Measurements from ENCODE around the gene AXIN1. TPM values are rescaled to one million over a fixed set of nuclear protein-coding genes. Genes with fewer than 3 reads are reported as not detected.

Gene AXIN1
- total RNA-seq, 1 experiment from 2014 or later: 32.7 TPM

- Histone ChIP-seq H3K27ac (ENCODE audit: low read depth, low read length, poor library complexity, severe bottlenecking) (no peak overlapping the region), H3K4me1 (ENCODE audit: insufficient read depth, low read length, poor library complexity, severe bottlenecking) (no peaks in the 10 kb centered on the region), H3K9me3 (ENCODE audit: low read depth, low read length, poor library complexity, severe bottlenecking) (no peaks in the 10 kb centered on the region), H3K36me3 (ENCODE audit: insufficient read depth, low read length, poor library complexity, severe bottlenecking) (peaks cover 6% of the 10 kb centered on the region), H3K4me3 (ENCODE audit: low read depth, low read length, poor library complexity, severe bottlenecking) (no peak overlapping the region), H3K27me3 (replicated peaks; ENCODE audit: insufficient read depth, low read depth, low read length, poor library complexity) (no peaks in the 10 kb centered on the region)
- intact Hi-C loops (cut with micrococcal nuclease; ENCODE audit: unreplicated experiment): no loop called here
- BruUV-seq (replicated peaks): no TSS peak
- CTCF ChIA-PET: interaction anchor here (0.6 kb wide), 1 partner anchor 258 kb away, joined by 5 read pairs; no protein-coding TSS in a partner anchor
- DNase-seq (ENCODE audit: low spot score): no peak
- TF ChIP-seq, protein P1, sequence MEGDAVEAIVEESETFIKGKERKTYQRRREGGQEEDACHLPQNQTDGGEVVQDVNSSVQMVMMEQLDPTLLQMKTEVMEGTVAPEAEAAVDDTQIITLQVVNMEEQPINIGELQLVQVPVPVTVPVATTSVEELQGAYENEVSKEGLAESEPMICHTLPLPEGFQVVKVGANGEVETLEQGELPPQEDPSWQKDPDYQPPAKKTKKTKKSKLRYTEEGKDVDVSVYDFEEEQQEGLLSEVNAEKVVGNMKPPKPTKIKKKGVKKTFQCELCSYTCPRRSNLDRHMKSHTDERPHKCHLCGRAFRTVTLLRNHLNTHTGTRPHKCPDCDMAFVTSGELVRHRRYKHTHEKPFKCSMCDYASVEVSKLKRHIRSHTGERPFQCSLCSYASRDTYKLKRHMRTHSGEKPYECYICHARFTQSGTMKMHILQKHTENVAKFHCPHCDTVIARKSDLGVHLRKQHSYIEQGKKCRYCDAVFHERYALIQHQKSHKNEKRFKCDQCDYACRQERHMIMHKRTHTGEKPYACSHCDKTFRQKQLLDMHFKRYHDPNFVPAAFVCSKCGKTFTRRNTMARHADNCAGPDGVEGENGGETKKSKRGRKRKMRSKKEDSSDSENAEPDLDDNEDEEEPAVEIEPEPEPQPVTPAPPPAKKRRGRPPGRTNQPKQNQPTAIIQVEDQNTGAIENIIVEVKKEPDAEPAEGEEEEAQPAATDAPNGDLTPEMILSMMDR (conservative IDR thresholded peaks at IDR 0.05; ENCODE audit: low read depth, low read length): no peak
- TF ChIP-seq EZH2 (IDR thresholded peaks at IDR 0.05; ENCODE audit: borderline replicate concordance, low read depth, low read length, poor library complexity, severe bottlenecking): no peak
- POLR2A ChIA-PET (ENCODE audit: low non-redundant PET): no interaction called here
Measured at GRCh38 chr16:354971-355461, 2.5 kb upstream of the AXIN1 start.

GRCh38 chr16:354291-354881, 1.9 kb upstream of the AXIN1 start:
- Histone ChIP-seq H3K27me3 (replicated peaks; ENCODE audit: insufficient read depth, low read depth, low read length, poor library complexity) (no peaks in the 10 kb centered on the region), H3K9me3 (ENCODE audit: low read depth, low read length, poor library complexity, severe bottlenecking) (no peaks in the 10 kb centered on the region), H3K36me3 (ENCODE audit: insufficient read depth, low read length, poor library complexity, severe bottlenecking) (peaks cover 6% of the 10 kb centered on the region), H3K4me3 (ENCODE audit: low read depth, low read length, poor library complexity, severe bottlenecking) (no peak overlapping the region), H3K4me1 (ENCODE audit: insufficient read depth, low read length, poor library complexity, severe bottlenecking) (no peaks in the 10 kb centered on the region), H3K27ac (ENCODE audit: low read depth, low read length, poor library complexity, severe bottlenecking) (no peak overlapping the region)
- no peak for DNase-seq (ENCODE audit: low spot score)
- intact Hi-C loops (cut with micrococcal nuclease; ENCODE audit: unreplicated experiment): no loop called here
- ChIA-PET POLR2A (ENCODE audit: low non-redundant PET) (no interaction called here), CTCF (no interaction called here)
- BruUV-seq (replicated peaks): no TSS peak
- TF ChIP-seq, protein P1 (conservative IDR thresholded peaks at IDR 0.05; ENCODE audit: low read depth, low read length): no peak
- TF ChIP-seq EZH2 (IDR thresholded peaks at IDR 0.05; ENCODE audit: borderline replicate concordance, low read depth, low read length, poor library complexity, severe bottlenecking): no peak

GRCh38 chr16:353404-354290, 1.1 kb upstream of the AXIN1 start:
- CTCF ChIA-PET: interaction anchor here (0.6 to 1.2 kb wide), 9 partner anchors 8 to 618 kb away, joined by 3 to 11 read pairs (median 4); partner anchors contain the start of gene MRPL28
- intact Hi-C loops (cut with micrococcal nuclease; ENCODE audit: unreplicated experiment): loop anchor here (2.0 kb wide), 2 partner anchors 73 to 119 kb away; partner anchors contain the start of genes ARHGDIG and FAM234A
- no TSS peak for BruUV-seq (replicated peaks)
- Histone ChIP-seq H3K9me3 (ENCODE audit: low read depth, low read length, poor library complexity, severe bottlenecking) (no peaks in the 10 kb centered on the region), H3K4me3 (ENCODE audit: low read depth, low read length, poor library complexity, severe bottlenecking) (peak overlapping the region; percentile 45), H3K36me3 (ENCODE audit: insufficient read depth, low read length, poor library complexity, severe bottlenecking) (peaks cover 6% of the 10 kb centered on the region), H3K4me1 (ENCODE audit: insufficient read depth, low read length, poor library complexity, severe bottlenecking) (no peaks in the 10 kb centered on the region), H3K27ac (ENCODE audit: low read depth, low read length, poor library complexity, severe bottlenecking) (peak overlapping the region; percentile 67), H3K27me3 (replicated peaks; ENCODE audit: insufficient read depth, low read depth, low read length, poor library complexity) (no peaks in the 10 kb centered on the region)
- TF ChIP-seq, protein P1 (conservative IDR thresholded peaks at IDR 0.05; ENCODE audit: low read depth, low read length): no peak
- no peak for TF ChIP-seq EZH2 (IDR thresholded peaks at IDR 0.05; ENCODE audit: borderline replicate concordance, low read depth, low read length, poor library complexity, severe bottlenecking)
- no peak for DNase-seq (ENCODE audit: low spot score)
- POLR2A ChIA-PET (ENCODE audit: low non-redundant PET): no interaction called here
